Forelimb muscle (tissue), 1 donor: Measurements from ENCODE around the gene KIF1A. TPM values are rescaled to one million over a fixed set of nuclear protein-coding genes. Genes with fewer than 3 reads are reported as not detected.

Experiments
- DNase-seq: peaks from one replicate; pipeline ENCODE4 v3.0.0-alpha.2; 2013; ENCODE audit warnings: low read depth
- polyA plus RNA-seq: library from polyadenylated mRNA; unstranded; fragments of 120-200 nt; gene quantifications from one replicate; pipeline ENCODE4 v1.2.1, GENCODE V29; 2013; ENCODE audit not compliant: insufficient read length

KIF1A gene
- polyA plus RNA-seq, 1 donor: 3.6 TPM

DNA sequence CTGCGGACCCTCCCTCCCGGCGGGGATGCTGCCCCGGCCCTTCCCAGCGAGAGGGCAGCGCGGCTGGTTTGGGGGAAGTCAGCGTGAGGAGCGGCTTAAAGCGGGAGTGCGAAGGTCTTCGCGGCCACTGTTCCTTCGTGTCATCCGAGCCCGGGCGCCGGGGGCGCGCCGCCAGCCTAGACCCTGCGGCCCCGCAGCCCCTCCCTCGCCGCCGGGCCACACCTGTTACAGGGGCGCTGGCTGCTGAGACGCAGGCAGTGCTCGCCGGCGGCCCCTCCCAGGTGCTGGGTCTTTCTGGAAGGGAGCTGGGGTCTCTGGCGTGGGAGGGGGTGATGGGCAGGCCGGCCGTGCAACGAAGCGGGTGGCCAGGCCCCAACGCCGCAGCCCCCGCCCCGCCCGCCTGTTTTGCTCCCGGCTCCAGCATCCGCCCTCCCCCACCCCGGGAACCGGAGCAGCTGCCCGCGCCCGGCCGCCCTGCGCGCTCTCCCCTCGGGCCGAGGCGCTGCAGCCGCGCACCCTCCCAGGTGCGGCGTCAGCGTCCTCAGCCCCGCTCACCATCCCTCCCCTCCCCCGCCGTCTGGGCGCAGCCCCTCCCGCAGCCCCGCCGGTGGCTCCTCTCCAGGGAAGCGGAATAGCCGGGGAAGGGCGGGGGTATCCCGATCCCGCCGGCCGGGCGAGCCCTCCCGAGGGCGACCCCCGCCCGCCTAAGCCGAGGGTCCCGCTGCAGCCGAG, 727 bp downstream of the KIF1A start:
- DNase-seq: no peak

DNA sequence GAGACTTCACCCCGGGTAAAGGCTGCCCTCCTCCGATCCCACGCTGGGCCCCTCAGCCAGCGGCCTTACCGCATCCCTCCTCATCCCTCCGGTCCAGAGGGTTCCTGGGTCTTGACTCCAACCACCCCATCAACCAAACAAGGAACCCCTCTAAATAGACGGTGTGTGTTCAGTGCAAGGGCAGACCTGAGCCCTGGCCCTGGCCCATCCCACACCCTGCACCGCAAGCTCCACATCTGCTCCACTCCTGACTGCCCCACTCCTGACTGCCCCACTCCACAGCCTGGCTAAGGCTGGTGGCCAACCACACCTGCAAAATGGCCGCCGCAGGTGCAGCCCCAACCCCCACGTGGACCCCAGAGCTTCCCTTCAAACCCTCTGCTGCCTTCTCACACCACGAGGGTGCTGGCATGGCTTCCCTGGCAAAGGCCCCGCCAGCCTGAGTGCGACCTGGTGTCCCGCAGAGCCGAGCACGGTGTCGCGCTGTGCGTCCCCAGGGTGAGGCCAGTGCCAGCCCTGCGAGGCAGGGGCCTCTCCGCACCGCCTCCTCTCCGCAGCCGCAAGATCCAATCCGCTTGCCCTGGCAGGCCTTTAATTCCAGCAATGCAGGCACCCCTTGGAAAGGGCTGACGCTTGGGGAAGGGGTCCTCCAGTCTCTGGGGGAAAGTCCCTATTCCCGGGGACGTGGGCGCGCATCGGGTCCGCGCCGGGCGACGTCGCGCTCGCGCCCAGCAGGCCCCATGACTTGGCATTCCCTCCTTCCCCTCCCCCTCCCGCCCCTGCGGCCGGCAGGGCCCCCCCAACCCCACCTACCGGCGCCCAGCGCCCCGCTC, 1.5 kb downstream of the KIF1A start:
- DNase-seq: no peak

GRCh38 chr2:240817496-240818292, 2.3 kb downstream of the KIF1A start:
- no peak for DNase-seq

DNA sequence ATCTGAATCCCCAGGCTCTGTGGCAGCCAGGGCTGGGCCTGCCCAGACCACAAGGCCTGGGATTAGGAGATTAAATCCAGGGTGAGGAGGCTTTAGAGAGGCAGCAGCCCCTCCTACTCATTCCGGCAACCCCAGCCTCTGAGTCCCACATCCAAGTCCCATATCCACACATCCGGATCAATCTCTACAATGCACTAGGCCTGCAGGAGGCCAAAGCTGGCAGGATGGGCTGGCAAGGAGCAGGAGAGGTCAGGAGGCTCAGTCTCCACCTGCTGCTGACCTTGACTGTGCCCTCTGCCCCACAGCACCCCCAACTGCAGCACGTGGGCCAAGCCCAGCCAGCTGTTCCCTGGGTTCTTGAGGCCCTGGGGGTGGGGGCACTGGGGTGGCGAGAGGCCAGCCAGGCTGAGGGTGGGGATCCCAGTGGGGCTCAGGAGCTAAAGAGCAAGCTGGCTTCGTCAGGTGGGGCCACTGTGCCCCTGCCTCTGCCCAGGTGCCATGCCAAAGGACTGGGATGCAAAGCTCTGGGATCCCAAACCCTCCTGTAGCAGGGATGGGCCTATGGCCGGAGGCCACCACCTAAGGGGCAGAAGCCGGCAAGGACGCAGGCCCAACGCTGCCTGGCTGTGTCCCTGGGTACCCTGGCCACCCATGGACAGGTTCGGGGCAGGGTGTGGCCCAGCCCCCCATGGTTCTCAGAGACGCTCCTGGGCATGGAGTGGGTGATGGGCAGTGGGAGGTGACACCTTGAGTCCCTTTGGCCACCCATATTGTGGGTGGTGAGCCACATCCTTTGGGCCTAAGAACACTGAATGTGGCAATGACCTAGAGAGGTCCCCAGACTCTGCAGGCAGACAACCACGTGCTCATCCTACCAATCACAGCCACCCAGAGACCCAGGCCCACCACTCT, 3.2 kb downstream of the KIF1A start:
- DNase-seq: no peak

GRCh38 chr2:240815761-240816583, 4.0 kb downstream of the KIF1A start:
- no peak for DNase-seq

- no peak for DNase-seq
Observed at GRCh38 chr2:240814946-240815760, 4.9 kb downstream of the KIF1A start.

DNA sequence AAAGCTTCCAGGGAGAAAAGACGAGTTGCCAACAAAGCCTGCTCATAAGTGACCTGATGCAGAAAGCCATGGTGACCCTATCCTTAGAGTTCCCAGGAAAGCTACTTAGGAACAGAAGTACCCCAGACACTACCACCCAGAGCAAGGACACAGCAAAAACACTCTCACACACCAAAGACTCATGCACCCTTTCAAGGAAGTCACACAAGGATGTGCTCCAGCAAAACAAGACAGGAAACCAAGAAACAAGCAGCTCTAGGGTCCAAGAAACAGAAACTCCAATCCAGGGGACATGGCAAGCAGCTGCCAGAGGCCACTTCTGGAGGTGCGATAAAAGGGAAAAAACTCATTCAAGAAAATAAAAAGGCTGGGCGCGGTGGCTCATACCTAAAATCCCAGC, 5.7 kb downstream of the KIF1A start:
- DNase-seq: no peak

GRCh38 chr2:240813231-240813921, 6.6 kb downstream of the KIF1A start:
- DNase-seq: no peak

DNA sequence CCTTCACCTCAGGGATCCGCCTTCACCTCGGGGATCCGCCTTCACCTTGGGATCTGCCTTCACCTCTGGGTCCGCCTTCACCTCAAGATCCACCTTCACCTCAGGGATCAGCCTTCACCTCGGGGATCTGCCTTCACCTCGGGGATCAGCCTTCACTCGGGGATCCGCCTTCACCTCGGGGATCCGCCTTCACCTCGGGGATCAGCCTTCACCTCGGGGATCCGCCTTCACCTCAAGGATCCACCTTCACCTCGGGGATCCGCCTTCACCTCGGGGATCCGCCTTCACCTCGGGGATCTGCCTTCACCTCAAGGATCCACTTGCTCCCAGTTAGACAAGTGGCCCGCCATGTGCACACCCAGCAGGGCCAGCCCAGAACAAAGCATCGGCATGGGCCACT, 7.3 kb downstream of the KIF1A start:
- no peak for DNase-seq

DNA sequence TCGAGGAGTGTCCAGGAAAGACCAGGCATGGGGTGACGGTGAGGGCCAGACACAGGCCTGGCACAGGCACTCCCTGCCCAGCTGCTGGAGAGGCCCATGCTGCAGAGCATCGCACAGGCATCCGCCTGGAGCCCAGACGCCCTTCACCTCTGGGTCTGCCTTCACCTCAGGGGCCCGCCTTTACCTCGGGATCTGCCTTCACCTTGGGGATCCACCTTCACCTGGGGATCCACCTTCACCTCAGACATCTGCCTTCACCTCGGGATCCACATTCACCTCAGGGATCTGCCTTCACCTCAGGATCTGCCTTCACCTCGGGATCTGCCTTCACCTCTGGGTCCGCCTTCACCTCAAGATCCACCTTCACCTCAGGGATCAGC, 7.7 kb downstream of the KIF1A start:
- DNase-seq: no peak

- DNase-seq: no peak
Observed at GRCh38 chr2:240811346-240812300, 8.4 kb downstream of the KIF1A start.

DNA sequence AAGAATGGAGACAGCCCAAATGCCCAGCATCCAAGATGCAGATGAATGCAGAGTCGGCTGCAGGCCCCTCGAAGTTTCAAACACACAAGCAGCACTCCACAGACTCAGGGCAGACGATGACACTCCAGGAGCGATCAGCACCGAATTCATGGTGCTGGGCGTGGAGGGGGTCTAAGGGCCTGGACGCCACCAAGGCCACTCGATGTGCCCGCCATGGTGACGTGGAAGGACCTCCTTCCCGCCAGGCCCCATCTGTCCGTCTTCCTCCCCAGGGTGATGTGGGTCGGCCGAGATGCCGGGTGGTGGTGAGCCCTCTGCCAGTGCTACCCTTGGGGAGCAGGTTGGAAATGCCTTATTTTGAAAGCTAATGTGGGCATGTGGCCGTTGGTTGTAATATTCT, 9.4 kb downstream of the KIF1A start:
- no peak for DNase-seq

- DNase-seq: no peak
Observed at GRCh38 chr2:240810199-240810598, 9.8 kb downstream of the KIF1A start.

DNA sequence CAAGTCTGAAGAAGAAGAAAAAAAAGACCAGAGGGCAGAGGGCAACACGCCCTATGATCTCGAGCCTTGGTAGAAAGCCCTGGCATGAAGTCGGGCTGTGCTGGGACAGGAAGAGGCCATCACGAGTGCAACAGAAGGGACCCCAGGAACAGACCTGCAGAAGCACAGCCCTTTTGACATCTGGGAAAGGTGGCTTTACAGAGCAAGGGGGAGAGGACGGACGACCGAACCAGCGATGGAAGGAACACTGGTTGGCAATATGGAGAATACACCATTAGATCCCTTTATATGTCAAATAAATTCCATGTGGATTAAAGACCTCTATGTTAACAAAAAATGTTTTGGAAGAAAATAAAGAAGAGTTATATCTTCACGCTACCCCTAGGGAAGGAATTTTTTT, 10.7 kb downstream of the KIF1A start:
- no peak for DNase-seq

- DNase-seq: no peak
Observed at GRCh38 chr2:240806459-240806858, 13.6 kb downstream of the KIF1A start.

GRCh38 chr2:240806006-240806405, 14.0 kb downstream of the KIF1A start:
- DNase-seq: no peak

DNA sequence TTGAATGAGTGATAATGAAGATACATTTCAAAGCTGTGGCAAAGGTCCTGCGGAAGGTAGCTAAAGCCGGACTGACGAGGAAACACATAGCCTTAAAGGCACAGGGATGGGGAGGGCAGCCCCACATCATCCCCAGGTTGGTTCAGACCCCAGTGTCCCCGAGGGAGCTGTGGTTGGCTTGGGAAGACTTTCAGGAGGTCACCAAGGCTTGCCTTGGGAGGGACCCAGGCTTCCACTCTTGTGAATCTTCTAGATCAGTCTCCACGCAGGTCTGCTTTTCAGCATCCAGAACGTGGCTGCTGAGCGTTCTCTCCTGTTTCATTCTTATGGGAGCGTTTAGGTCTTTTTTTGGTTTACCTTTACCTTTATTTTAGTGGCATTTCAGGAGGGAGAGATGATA, 16.8 kb downstream of the KIF1A start:
- DNase-seq: no peak
